ENCODE data around the gene ITGAD. TPM values are rescaled to one million over a fixed set of nuclear protein-coding genes. Genes with fewer than 3 reads are reported as not detected.

Gene ITGAD
- total and polyA plus RNA-seq, 2 of the 13 experiments (the other 11 are each of a cell fraction or from before 2014, with no cell fraction given), result not detected

GRCh38 chr16:31371619-31372484, 21.3 kb upstream of the ITGAD start (continued):
- TF ChIP-seq PHF5A (CRISPR knock-in tag; IDR thresholded peaks at IDR 0.05; ENCODE audit: low read depth, unreplicated experiment) (no peak), HOXA7 (CRISPR knock-in tag; IDR thresholded peaks at IDR 0.05) (no peak), ZNF225 (CRISPR knock-in tag; IDR thresholded peaks at IDR 0.05) (no peak), NR1H2 (CRISPR knock-in tag; IDR thresholded peaks at IDR 0.05; ENCODE audit: borderline replicate concordance, low read depth) (no peak), NR2C2 (CRISPR knock-in tag; IDR thresholded peaks at IDR 0.05; ENCODE audit: borderline replicate concordance) (peak; percentile 77), ZNF33A (CRISPR knock-in tag; IDR thresholded peaks at IDR 0.05; ENCODE audit: borderline replicate concordance) (no peak), ZSCAN21 (CRISPR knock-in tag; IDR thresholded peaks at IDR 0.05; ENCODE audit: borderline replicate concordance) (no peak), ZNF354B (CRISPR knock-in tag; IDR thresholded peaks at IDR 0.05) (no peak), ZNF549 (CRISPR knock-in tag; IDR thresholded peaks at IDR 0.05) (no peak), GMEB1 (CRISPR knock-in tag; IDR thresholded peaks at IDR 0.05; ENCODE audit: borderline replicate concordance) (peak; percentile 32; the same call in 1 of the 2 replicates), ZNF761 (CRISPR knock-in tag; conservative IDR thresholded peaks at IDR 0.05) (no peak), PCBP2 (optimal IDR thresholded peaks at IDR 0.05; ENCODE audit: low read depth, low read length, poor library complexity, severe bottlenecking) (no peak), REL (CRISPR knock-in tag; conservative IDR thresholded peaks at IDR 0.05) (no peak), GATA4 (IDR thresholded peaks at IDR 0.05; ENCODE audit: borderline replicate concordance, low read depth) (no peak), HOXA3 (CRISPR knock-in tag; IDR thresholded peaks at IDR 0.05) (peak; percentile 60), CHD4 (IDR thresholded peaks at IDR 0.05; ENCODE audit: borderline replicate concordance, low read length) (no peak), CBFB (CRISPR knock-in tag; IDR thresholded peaks at IDR 0.05) (no peak), ZNF263 (CRISPR knock-in tag; IDR thresholded peaks at IDR 0.05) (0 out of 2 replicates have a peak, but pooled peaks have one; percentile 12), MBD4 (IDR thresholded peaks at IDR 0.05; ENCODE audit: borderline replicate concordance, low read length) (no peak), ZNF770 (CRISPR knock-in tag; IDR thresholded peaks at IDR 0.05) (no peak), ZBTB39 (CRISPR knock-in tag; IDR thresholded peaks at IDR 0.05) (no peak), FLYWCH1 (CRISPR knock-in tag; IDR thresholded peaks at IDR 0.05) (no peak)
- TF ChIP-seq, protein P1, sequence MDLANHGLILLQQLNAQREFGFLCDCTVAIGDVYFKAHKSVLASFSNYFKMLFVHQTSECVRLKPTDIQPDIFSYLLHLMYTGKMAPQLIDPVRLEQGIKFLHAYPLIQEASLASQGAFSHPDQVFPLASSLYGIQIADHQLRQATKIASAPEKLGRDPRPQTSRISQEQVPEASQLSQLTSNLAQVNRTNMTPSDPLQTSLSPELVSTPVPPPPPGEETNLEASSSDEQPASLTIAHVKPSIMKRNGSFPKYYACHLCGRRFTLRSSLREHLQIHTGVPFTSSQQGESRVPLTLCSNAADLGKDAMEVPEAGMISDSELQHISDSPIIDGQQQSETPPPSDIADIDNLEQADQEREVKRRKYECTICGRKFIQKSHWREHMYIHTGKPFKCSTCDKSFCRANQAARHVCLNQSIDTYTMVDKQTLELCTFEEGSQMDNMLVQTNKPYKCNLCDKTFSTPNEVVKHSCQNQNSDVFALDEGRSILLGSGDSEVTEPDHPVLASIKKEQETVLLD (CRISPR knock-in tag; IDR thresholded peaks at IDR 0.05; ENCODE audit: low read depth), result no peak

Measured in HepG2 (cell line).